HCT116 (cell line): Measurements from ENCODE around the gene ZNF761.
"Not testable (repeated sequence)": the region's sequence is repeated elsewhere in the genome, so short reads cannot be mapped to it uniquely, and the experiment has no call there.

Source experiments
- CTCF ChIP-seq, 3 experiments: fragments of 200-600 bp in 1 of 3; sonication (generic) in 1 of 3; IDR thresholded peaks in 2 of 3; conservative IDR thresholded peaks in 1 of 3; 2 replicates each; pipeline ENCODE4 v1.5.1; 2012 to 2017; ENCODE audit warnings: low read depth in 2 of 3, low read length in 2 of 3, antibody characterized with exemption in 1 of 3, borderline replicate concordance in 1 of 3, control low read depth in 1 of 3, mild to moderate bottlenecking in 1 of 3, mixed read lengths in 1 of 3, mixed run types in 1 of 3, moderate library complexity in 1 of 3; ENCODE audit not compliant: insufficient read depth in 1 of 3
- POLR2A ChIP-seq: IDR thresholded peaks from 2 replicates; pipeline ENCODE4 v1.7.0; 2011; ENCODE audit warnings: borderline replicate concordance; ENCODE audit not compliant: insufficient read depth, insufficient read length; ENCODE audit errors: extremely low read depth
- POLR2AphosphoS5 ChIP-seq: IDR thresholded peaks from 2 replicates; pipeline ENCODE4 v1.6.1; 2011; ENCODE audit warnings: mild to moderate bottlenecking, low read depth, low read length, moderate library complexity

GRCh38 chr19:53397918-53398317 lies 33.9 kb upstream of the ZNF761 start:
- not testable (repeated sequence) for TF ChIP-seq CTCF (IDR thresholded peaks at IDR 0.05 in 2 of 3, conservative IDR thresholded peaks at IDR 0.05 in 1 of 3; ENCODE audit: borderline replicate concordance in 1 of 3, insufficient read depth in 1 of 3, low read depth in 2 of 3, low read length in 2 of 3); POLR2AphosphoS5; POLR2A
